Measurements from ENCODE around the gene TK1. TPM values are rescaled to one million over a fixed set of nuclear protein-coding genes. Genes with fewer than 3 reads are reported as not detected.

The TK1 gene
- total and polyA plus RNA-seq, 3 donors from 2014 or later: 3.9 to 5.7 (median 4.8) TPM

DNA sequence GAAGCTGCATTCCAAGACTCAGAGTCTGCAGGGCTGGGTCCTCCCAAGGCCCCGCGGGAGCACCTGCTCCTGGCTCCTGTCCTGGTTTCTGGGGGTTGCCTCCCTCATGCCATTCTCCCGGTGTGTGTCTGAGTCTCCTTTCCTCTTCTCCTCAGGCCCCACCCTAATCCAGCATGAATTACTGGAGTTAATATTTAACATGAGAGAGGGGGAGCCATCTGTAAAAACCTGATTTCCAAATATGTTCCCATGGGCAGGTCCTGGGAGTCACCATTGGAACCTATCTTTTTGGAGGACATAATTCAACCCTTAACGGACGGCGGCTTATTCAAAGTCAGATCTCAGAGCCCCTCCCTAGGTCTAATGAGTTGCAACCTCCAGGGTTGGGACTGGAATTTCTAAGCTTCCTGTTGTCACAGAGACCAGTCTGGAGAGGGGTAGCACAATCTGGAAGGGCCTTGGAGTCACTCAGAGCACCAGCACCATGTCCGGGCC lies 35.3 kb downstream of the TK1 start:
- no peaks in the 10 kb centered on the region for H3K4me1 ChIP-seq
- H3K4me3 ChIP-seq: no peak overlapping the region
- H3K36me3 ChIP-seq (ENCODE audit: low read depth, missing control alignments): no peaks in the 10 kb centered on the region
- TF ChIP-seq POLR2A (IDR thresholded peaks at IDR 0.05): no peak
- TF ChIP-seq, protein P1, sequence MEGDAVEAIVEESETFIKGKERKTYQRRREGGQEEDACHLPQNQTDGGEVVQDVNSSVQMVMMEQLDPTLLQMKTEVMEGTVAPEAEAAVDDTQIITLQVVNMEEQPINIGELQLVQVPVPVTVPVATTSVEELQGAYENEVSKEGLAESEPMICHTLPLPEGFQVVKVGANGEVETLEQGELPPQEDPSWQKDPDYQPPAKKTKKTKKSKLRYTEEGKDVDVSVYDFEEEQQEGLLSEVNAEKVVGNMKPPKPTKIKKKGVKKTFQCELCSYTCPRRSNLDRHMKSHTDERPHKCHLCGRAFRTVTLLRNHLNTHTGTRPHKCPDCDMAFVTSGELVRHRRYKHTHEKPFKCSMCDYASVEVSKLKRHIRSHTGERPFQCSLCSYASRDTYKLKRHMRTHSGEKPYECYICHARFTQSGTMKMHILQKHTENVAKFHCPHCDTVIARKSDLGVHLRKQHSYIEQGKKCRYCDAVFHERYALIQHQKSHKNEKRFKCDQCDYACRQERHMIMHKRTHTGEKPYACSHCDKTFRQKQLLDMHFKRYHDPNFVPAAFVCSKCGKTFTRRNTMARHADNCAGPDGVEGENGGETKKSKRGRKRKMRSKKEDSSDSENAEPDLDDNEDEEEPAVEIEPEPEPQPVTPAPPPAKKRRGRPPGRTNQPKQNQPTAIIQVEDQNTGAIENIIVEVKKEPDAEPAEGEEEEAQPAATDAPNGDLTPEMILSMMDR (IDR thresholded peaks at IDR 0.05): no peak
- DNase-seq: no peak
- H3K27me3 ChIP-seq: no peaks in the 10 kb centered on the region
- 74 to 80% methylated on average over 5 to 7 of the region's 7 CpGs for WGBS, 2 donors
- no peaks in the 10 kb centered on the region for H3K9me3 ChIP-seq
- no peak overlapping the region for H3K27ac ChIP-seq
- intact Hi-C loops (cut with DNase I; ENCODE audit: low total_unique reads): no loop called here

DNA sequence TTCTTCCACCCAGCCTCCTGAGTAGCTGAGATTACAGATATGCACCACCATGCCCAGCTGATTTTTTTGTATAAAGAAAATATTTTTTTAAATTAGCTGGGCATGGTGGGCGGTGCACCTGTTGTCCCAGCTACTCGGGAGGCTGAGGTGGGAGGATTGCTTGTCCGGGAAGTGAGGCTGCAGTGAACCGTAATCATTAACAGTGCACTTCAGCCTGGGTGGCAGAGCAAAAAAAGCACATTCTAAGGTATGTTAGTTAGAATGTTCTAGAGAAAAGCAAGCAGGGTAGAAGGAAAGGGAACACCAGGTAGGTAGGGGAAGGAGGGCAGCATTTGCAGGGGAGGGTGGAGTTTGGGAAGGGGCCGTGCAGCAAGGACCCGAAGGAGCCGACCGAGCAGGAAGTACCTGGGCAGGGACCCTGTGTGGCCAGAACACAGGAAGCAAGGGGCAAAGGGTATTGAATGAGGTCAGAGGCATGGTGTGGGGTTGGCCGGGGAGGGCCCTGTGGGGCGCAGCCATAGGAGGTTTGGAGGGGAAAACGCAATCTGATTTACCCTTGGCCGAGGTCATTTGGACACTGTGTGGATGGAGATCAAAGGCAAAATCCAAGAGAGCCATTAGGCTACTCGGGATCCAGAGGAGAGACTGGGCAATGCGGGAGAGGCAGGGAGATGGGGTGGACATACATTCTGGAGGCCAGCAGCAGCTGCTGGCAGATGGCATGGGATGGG lies 38.4 kb downstream of the TK1 start:
- intact Hi-C loops (cut with DNase I; ENCODE audit: low total_unique reads): no loop called here
- DNase-seq: no peak
- Histone ChIP-seq H3K27ac (no peak overlapping the region), H3K4me3 (no peak overlapping the region), H3K4me1 (peaks cover 21% of the 10 kb centered on the region), H3K27me3 (no peaks in the 10 kb centered on the region), H3K9me3 (no peaks in the 10 kb centered on the region), H3K36me3 (ENCODE audit: low read depth, missing control alignments) (no peaks in the 10 kb centered on the region)
- TF ChIP-seq, protein P1 (IDR thresholded peaks at IDR 0.05): no peak
- TF ChIP-seq POLR2A (IDR thresholded peaks at IDR 0.05): no peak
- 83% methylated on average over 14 of the region's 14 CpGs for WGBS, 2 donors

DNA sequence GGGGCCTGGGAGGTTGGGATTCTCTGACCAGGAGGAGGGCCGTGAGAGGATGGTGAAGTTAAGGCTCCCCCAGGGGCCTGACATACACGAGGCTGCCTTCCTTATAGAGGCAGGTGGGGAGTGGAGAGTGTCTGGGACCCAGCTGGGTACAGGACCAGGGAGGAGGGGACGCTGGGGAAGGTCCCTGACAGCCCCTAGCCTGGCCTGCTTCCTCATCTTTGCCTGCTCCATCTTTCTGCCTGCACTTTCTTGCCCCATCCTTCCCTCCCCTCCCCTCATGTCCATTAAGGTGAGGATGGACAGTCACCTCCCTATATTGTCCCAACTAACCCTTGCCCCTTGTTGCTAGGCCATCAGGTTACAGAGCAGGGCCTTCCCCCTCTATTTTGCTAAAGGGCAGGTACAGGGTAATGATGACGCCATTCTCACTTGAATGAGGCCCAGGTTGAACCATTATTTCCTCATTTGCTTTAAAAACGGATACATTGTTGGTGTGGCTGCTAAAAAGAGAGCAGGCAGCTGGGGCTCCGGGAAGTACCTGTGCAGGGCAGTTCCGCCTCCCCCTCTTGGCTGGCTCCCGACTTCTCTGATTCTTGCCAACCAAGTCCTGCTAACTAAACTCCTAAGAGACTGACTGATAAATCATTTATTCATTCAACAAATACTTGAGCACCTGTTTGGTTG lies 39.4 kb downstream of the TK1 start:
- no peaks in the 10 kb centered on the region for H3K36me3 ChIP-seq (ENCODE audit: low read depth, missing control alignments)
- H3K9me3 ChIP-seq: no peaks in the 10 kb centered on the region
- H3K4me3 ChIP-seq: no peak overlapping the region
- H3K27me3 ChIP-seq: no peaks in the 10 kb centered on the region
- no peak for DNase-seq
- WGBS, 2 donors: 78 to 79% methylated on average over 5 to 8 of the region's 8 CpGs
- intact Hi-C loops (cut with DNase I; ENCODE audit: low total_unique reads): no loop called here
- peaks cover 21% of the 10 kb centered on the region for H3K4me1 ChIP-seq
- TF ChIP-seq, protein P1 (IDR thresholded peaks at IDR 0.05): no peak
- TF ChIP-seq POLR2A (IDR thresholded peaks at IDR 0.05): no peak
- H3K27ac ChIP-seq: no peak overlapping the region

DNA sequence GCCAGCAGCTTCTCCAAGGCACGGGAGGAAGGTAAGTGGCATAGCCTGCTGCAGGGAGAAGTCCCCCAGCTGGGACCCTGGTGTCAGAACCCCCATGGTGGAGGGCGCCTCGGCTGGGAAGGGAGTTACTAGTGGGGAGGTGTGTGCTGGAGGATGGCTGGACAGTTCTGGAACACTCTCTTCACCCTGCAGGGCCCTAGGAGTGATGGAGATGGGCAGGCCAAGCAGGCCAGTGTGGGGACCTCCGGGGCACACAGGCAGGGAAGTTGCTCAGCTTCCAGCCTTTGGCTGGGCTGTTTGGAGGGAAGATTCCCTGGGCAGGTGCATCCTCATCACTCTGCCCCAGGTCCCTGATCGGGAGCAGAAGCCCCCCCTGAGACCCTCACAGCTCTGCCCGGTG lies 40.0 kb downstream of the TK1 start:
- Histone ChIP-seq H3K27me3 (no peaks in the 10 kb centered on the region), H3K4me3 (no peak overlapping the region), H3K27ac (no peak overlapping the region), H3K9me3 (no peaks in the 10 kb centered on the region), H3K4me1 (peaks cover 21% of the 10 kb centered on the region), H3K36me3 (ENCODE audit: low read depth, missing control alignments) (no peaks in the 10 kb centered on the region)
- TF ChIP-seq, protein P1 (IDR thresholded peaks at IDR 0.05): no peak
- no peak for TF ChIP-seq POLR2A (IDR thresholded peaks at IDR 0.05)
- intact Hi-C loops (cut with DNase I; ENCODE audit: low total_unique reads): no loop called here
- WGBS, 2 donors: 89 to 93% methylated on average over 3 to 6 of the region's 6 CpGs
- DNase-seq: no peak
